KOPT-K1 (cell line): Measurements from ENCODE around the gene MYL7.

Experiments
- H3K27ac ChIP-seq: fragments of 200-600 bp; sonication (generic); 2 replicates; pipeline ENCODE4 v1.5.1; 2016; ENCODE audit warnings: antibody characterized with exemption, mild to moderate bottlenecking, low read depth, low read length; ENCODE audit not compliant: poor library complexity, severe bottlenecking
- H3K36me3 ChIP-seq: fragments of 200-600 bp; sonication (generic); 2 replicates; pipeline ENCODE4 v1.5.1; 2017; ENCODE audit warnings: antibody characterized with exemption, mild to moderate bottlenecking, low read length, moderate library complexity; ENCODE audit not compliant: insufficient read depth
- H3K9me3 ChIP-seq: fragments of 200-600 bp; sonication (generic); 2 replicates; pipeline ENCODE4 v1.5.1; 2017; ENCODE audit warnings: antibody characterized with exemption, low read length, mild to moderate bottlenecking; ENCODE audit not compliant: insufficient read depth, poor library complexity, severe bottlenecking

MYL7 gene

DNA sequence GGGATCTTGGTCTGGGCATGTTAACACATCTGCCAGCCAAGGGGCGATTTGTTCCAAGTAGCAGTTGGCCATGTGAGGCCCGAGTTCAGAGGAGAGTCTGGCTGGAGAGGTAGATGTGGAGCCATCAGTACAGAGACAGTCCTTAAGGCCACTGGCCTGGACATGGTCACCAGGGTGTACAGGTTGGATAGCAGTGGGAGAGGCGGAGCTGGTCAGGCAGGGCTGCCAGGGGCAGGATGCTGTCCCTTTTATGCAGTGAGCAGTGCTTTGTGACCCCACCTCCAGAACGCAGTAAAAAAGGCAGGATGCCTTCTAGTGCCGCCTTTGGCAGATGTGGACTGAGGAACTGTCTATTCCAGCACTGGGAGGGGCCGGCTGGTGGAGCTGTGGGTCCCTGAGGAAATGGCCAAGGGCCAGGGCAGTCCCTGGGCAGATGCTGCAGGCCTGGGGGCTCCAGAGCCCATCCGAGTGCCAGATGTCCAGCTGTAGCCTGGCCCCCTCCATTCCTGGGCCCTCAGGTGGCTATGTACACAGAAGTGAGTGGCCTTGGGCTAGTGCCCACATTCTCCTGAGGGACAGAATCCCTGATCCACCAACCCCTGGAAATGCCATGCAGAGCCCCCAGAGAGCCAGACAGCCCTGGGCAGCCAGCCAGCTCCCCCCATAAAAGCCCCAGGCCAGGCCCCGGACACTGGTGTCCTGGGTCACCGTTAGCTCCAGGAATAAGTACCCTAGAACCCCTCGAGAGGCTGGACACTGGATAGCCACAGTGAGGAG, 17.2 kb upstream of the MYL7 start:
- Histone ChIP-seq H3K9me3 (no peaks in the 10 kb centered on the region), H3K36me3 (no peaks in the 10 kb centered on the region), H3K27ac (no peak overlapping the region)

DNA sequence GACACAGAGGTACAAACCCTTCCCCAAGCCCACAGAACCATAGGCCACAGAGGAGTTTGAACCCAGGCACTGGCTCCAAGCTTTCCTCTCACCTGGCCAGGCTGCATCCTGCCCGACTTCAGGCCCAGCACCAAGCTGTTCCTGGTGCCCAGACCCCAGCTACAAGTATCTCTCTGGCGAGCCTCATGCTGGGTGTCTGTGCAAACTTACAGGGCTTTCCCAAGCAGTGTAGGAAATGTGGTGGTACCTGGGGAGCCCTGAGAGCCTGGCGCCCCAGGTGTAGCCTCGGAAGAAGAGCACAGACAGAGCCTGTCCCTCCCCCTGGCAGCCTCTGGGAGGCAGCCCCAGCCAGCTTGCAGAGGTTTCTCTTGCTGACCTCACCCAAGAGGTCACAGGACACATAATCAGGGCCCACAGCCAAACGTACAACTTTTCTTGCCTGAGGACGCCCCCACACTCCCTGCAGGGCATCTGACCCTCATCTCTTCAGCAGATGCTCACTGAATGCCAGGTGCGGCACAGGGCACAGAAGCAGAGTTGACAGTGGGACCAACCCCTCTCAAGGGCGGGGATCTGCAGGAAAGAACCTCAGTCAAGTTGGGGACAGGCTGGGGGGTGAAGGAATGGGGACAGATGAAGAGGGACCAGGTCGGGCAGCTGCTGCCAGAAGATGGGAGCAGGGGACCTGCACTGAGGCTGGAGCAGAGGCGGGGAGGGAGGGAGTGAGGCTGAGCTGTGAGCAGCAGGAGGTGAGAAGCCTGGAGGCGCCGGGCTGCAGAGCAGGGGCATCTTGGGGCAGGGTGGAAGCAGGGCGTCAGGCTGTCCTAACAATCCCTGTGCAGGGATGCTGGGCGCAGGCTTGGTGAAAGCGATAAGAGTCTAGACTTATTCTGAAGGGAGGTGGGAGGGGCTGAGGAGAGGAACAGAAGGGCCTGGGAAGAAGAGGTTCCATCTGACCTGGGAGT, 16.3 kb upstream of the MYL7 start:
- no peak overlapping the region for H3K27ac ChIP-seq
- H3K9me3 ChIP-seq: no peaks in the 10 kb centered on the region
- H3K36me3 ChIP-seq: no peaks in the 10 kb centered on the region

GRCh38 chr7:44156453-44157010, 15.4 kb upstream of the MYL7 start:
- no peaks in the 10 kb centered on the region for H3K9me3 ChIP-seq
- no peak overlapping the region for H3K27ac ChIP-seq
- H3K36me3 ChIP-seq: no peaks in the 10 kb centered on the region

GRCh38 chr7:44155191-44156185, 14.4 kb upstream of the MYL7 start:
- H3K9me3 ChIP-seq: no peaks in the 10 kb centered on the region
- no peaks in the 10 kb centered on the region for H3K36me3 ChIP-seq
- H3K27ac ChIP-seq: no peak overlapping the region

DNA sequence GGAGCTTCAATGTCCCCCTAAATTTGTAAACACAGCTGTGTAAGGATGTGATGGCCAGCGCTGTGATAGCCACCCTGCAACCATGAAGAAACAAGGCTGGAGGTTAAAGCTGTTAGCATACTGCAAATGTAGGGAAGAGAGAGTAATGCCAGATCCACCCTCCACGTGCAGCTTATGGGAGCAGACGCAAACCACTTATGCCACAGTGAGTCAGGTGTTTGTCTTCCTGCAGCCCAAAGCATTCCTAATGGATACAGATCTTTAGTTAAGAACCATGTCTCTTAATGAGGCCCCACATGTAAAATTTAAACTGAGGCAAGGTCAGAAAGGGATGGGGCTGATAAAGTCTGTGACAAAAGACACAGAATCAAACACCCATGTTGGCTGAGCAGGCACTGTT, 13.6 kb upstream of the MYL7 start:
- H3K36me3 ChIP-seq: no peaks in the 10 kb centered on the region
- H3K27ac ChIP-seq: no peak overlapping the region
- no peaks in the 10 kb centered on the region for H3K9me3 ChIP-seq

GRCh38 chr7:44153948-44154335, 12.8 kb upstream of the MYL7 start:
- Histone ChIP-seq H3K9me3 (no peaks in the 10 kb centered on the region), H3K36me3 (no peaks in the 10 kb centered on the region), H3K27ac (no peak overlapping the region)

DNA sequence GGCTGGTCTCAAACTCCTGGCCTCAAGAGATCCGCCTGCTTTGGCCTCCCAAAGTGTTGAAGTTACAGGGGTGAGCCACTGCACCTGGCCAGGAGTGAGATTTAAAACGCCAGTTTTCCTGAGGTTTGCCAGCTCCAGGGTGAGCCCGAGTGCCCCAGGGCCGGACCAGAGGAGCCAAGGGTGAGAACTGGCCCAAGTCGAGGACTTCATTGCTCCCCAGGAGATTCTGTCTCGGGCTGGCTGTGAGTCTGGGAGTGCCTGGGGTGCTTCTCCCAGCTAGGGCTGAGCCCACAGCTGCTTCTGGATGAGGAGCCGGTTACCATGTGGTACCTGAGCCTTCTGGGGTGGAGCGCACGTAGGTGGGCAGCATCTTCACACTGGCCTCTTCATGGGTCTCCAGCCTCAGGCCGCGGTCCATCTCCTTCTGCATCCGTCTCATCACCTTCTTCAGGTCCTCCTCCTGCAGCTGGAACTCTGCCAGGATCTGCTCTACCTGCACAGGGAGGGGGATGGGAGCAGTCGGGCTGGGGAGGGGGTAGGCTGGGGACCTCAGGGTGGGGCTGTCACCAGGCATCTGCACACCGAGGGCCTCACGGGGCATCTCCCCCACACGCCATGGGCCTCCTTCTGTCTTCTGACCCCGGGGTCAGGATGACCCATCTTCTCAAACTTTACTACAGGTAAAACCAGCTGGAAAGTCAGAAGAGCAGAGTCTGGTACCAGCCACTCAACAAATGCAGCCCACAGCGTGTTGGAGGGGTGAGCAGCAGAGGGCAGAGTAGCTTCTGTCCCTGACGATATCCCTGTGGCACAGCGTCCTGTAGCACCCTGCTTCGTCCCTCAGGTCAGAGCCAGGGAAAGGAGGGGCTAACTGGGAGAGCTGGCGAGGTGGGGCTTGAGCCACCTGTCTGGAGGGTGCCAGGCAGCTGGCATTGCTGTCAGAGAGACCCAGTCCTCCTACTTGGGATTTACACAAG, 12.1 kb upstream of the MYL7 start:
- no peaks in the 10 kb centered on the region for H3K9me3 ChIP-seq
- H3K36me3 ChIP-seq: no peaks in the 10 kb centered on the region
- no peak overlapping the region for H3K27ac ChIP-seq

GRCh38 chr7:44151956-44152355, 10.8 kb upstream of the MYL7 start:
- H3K27ac ChIP-seq: no peak overlapping the region
- H3K36me3 ChIP-seq: no peaks in the 10 kb centered on the region
- H3K9me3 ChIP-seq: no peaks in the 10 kb centered on the region

DNA sequence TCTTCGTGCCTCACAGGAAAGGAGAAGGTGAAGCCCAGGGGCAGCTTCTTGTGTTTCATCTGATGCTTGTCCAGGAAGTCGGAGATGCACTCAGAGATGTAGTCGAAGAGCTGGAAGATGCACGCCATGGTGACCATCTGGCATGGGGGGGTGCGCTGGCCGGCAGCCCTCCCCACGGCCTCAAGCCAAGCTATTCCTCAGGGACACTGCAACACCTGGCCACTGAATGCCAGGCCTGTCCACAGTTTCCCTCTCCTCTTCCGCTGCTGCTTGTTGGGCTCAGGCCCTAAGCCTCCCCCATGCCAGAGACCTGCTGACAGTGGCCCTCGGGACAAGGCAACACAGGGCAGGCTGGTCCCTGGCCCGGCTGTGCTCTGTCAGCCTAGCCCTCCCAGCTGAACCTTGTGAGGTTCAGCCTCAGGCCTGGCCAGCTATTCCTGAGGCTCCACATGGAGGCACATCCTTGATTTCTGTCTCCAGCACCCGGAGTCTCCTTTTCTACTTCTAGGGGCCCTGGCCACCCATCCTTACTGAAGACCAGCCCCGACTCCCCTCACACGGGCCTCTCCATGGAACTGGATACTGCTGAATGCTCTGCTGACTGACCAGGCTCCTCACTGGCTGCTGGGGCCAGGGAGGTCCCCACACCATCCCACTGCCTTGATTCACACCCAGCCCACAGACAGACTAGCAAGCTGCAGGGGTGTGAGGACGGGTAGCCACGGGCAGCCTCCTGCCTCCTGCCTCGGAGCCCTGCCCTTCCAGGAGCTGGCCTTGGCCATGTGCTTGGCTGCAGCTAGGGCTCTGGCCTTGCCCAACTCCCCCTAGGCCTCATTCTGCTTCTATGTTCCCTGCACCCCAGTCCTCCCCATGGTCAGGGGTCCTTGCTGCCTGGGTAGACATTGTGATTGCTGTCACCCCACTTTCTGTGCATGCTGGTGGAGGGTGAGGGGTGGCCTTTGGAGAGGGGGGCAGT, 10.1 kb upstream of the MYL7 start:
- no peaks in the 10 kb centered on the region for H3K36me3 ChIP-seq
- no peaks in the 10 kb centered on the region for H3K9me3 ChIP-seq
- no peak overlapping the region for H3K27ac ChIP-seq

GRCh38 chr7:44150466-44150832, 9.3 kb upstream of the MYL7 start:
- Histone ChIP-seq H3K36me3 (no peaks in the 10 kb centered on the region), H3K27ac (no peak overlapping the region), H3K9me3 (no peaks in the 10 kb centered on the region)

DNA sequence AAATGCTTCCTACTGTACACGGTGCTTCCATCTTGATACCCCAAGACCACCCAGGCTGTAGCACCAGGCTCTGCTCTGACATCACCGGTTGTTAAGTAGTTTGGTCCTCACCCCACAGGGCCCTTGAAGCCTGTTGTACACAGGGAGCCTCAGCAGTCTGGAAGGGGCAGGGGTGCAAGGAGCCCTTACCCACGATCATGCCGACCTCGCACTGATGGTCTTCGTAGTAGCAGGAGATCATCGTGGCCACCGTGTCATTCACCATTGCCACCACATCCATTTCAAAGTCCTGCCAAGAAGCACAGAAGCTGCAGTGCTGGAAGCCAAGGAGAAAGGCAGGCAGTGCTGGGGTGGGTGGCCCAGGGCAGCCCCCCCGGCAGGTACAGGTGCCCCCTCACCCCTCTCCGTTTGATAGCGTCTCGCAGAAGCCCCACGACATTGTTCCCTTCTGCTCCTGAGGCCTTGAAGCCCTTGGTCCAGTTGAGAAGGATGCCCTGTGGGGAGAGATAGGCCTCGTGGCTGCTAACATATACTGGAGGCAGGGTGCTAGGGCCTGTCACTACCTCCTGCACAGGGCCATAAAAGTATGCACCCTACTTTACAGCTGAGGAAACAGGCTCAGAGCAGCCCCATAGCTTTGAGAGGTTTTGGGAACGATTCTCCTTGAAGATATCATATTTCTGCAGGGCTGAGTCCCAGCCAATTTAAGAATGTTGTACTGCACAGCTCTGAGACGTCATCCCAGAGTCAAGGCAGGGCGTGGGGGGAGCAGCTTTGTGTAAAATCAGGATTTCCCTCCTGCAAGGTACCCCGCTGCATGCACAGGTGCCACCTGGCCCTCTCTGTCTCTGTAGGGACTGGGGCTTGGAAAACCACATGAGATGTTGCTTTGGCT, 8.7 kb upstream of the MYL7 start:
- H3K9me3 ChIP-seq: no peaks in the 10 kb centered on the region

DNA sequence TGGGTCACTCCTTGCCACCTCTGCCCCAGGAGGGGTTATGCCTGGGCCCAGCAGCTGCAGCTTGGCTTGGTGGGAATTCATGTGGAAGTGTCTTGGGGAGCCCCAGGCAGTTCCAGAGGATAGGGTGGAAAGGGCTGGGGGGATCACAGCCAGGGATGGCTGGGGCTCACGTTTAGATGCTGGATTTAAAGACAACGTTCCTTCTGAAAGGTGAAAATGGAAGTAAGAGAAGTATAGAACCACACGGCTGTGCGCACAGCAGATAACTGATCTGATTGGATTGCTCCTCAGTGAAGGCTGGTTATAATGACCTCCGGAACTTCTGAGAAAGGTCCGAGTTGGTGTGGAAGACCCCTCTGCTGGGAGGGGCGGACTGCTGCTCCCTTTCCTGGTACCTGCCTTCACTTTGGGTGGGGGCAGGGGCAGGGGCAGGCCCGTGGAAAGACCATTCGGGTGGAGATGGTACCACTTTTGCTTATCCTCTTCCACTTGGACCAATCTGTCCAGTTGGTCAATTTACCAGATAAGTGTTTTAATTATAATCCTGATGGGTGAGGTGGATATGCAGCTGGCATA, 7.9 kb upstream of the MYL7 start:
- Histone ChIP-seq H3K27ac (no peak overlapping the region), H3K9me3 (no peaks in the 10 kb centered on the region), H3K36me3 (no peaks in the 10 kb centered on the region)

More for the DNA sequence above, 8.7 kb upstream of the MYL7 start:
- H3K27ac ChIP-seq: no peak overlapping the region
- H3K36me3 ChIP-seq: no peaks in the 10 kb centered on the region
